ENCODE results near the gene NR2F1-AS1.
"Not testable (repeated sequence)": the region's sequence is repeated elsewhere in the genome, so short reads cannot be mapped to it uniquely, and the experiment has no call there.

Gene NR2F1-AS1

GRCh38 chr5:93512799-93513198 lies 68.2 kb downstream of the NR2F1-AS1 start:
- no peak for DNase-seq

- no peak for DNase-seq
Measured at GRCh38 chr5:93511445-93511844, 69.6 kb downstream of the NR2F1-AS1 start.

- DNase-seq: no peak
Measured at GRCh38 chr5:93510626-93511380, 70.2 kb downstream of the NR2F1-AS1 start.

GRCh38 chr5:93505553-93505952 lies 75.5 kb downstream of the NR2F1-AS1 start:
- not testable (repeated sequence) for DNase-seq

- DNase-seq: no peak
Measured at GRCh38 chr5:93503598-93504067, 77.4 kb downstream of the NR2F1-AS1 start.

GRCh38 chr5:93497096-93497495 lies 83.9 kb downstream of the NR2F1-AS1 start:
- DNase-seq: no peak

GRCh38 chr5:93479982-93480509 lies 101.0 kb downstream of the NR2F1-AS1 start:
- DNase-seq: no peak

- no peak for DNase-seq
Measured at GRCh38 chr5:93477816-93478215, 103.2 kb downstream of the NR2F1-AS1 start.

GRCh38 chr5:93476251-93476742 lies 104.7 kb downstream of the NR2F1-AS1 start:
- no peak for DNase-seq

GRCh38 chr5:93462916-93463315 lies 118.1 kb downstream of the NR2F1-AS1 start:
- DNase-seq: no peak

GRCh38 chr5:93461756-93462155 lies 119.3 kb downstream of the NR2F1-AS1 start:
- no peak for DNase-seq

GRCh38 chr5:93460286-93460685 lies 120.7 kb downstream of the NR2F1-AS1 start:
- no peak for DNase-seq

GRCh38 chr5:93456796-93457195 lies 124.2 kb downstream of the NR2F1-AS1 start:
- not testable (repeated sequence) for DNase-seq

GRCh38 chr5:93454896-93455295 lies 126.1 kb downstream of the NR2F1-AS1 start:
- DNase-seq: no peak

- DNase-seq: no peak
Measured at GRCh38 chr5:93452255-93452654, 128.8 kb downstream of the NR2F1-AS1 start.

GRCh38 chr5:93438124-93438523 lies 142.9 kb downstream of the NR2F1-AS1 start:
- no peak for DNase-seq

- DNase-seq: no peak
Measured at GRCh38 chr5:93436083-93436482, 144.9 kb downstream of the NR2F1-AS1 start.

GRCh38 chr5:93433422-93433821 lies 147.6 kb downstream of the NR2F1-AS1 start:
- DNase-seq: no peak

- DNase-seq: no peak
Measured at GRCh38 chr5:93431250-93431649, 149.8 kb downstream of the NR2F1-AS1 start.

- DNase-seq: no peak
Measured at GRCh38 chr5:93430673-93431199, 150.3 kb downstream of the NR2F1-AS1 start.

GRCh38 chr5:93430118-93430517 lies 150.9 kb downstream of the NR2F1-AS1 start:
- no peak for DNase-seq

- no peak for DNase-seq
Measured at GRCh38 chr5:93428868-93429267, 152.2 kb downstream of the NR2F1-AS1 start.

- no peak for DNase-seq
Measured at GRCh38 chr5:93427316-93427715, 153.7 kb downstream of the NR2F1-AS1 start.

GRCh38 chr5:93425096-93425495 lies 155.9 kb downstream of the NR2F1-AS1 start:
- DNase-seq: no peak

Data from CD4-positive, alpha-beta T cell treated with Interleukin-17A for 4 hours (primary cell).